Measurements from ENCODE around the gene UBTF.

- no peak for TF ChIP-seq CTCF (IDR thresholded peaks at IDR 0.05)
- no peak for TF ChIP-seq POLR2AphosphoS5 (IDR thresholded peaks at IDR 0.05)
- TF ChIP-seq POLR2A (IDR thresholded peaks at IDR 0.05): no peak
These were observed 28.1 kb downstream of the UBTF start for GRCh38 chr17:44191369-44191768.

Data from breast epithelium (tissue), 3 donors.